IMR-90 (cell line): ENCODE measurements around the gene KLHL3. TPM values are rescaled to one million over a fixed set of nuclear protein-coding genes. Genes with fewer than 3 reads are reported as not detected.

ENCODE experiments used
- ATAC-seq: fragments of 200-7000 bp; cut with Tn5 transposase; 2 replicates; pipeline ENCODE4 v1.9.1; 2020; ENCODE audit warnings: low read depth, mild to moderate bottlenecking, moderate library complexity
- BruUV-seq: library from RNA; stranded (reverse); fragments of 400-500 nt; replicated peaks from 2 replicates; lab custom pipeline; 2021; lab: Mats Ljungman, UMichigan
- CTCF ChIA-PET: fragments of 300-600 bp; formaldehyde crosslinking; extraction: SDS; loops from one replicate; lab custom pipeline; 2021; ENCODE audit warnings: antibody characterized with exemption; lab: Yijun Ruan, JAX
- POLR2A ChIA-PET: fragments of 300-600 bp; sonication (Branson Sonifier 250); formaldehyde crosslinking; loops from one replicate; lab custom pipeline; 2022; ENCODE audit warnings: antibody characterized with exemption; ENCODE audit not compliant: unreplicated experiment; lab: Charles Lee
- DNase-seq: peaks from one replicate; pipeline ENCODE4 v3.0.0; 2013
- H2AFZ ChIP-seq: replicated peaks from 2 replicates; pipeline ENCODE3; 2013; ENCODE audit warnings: low read length, mild to moderate bottlenecking; ENCODE audit not compliant: poor library complexity
- H2AK5ac ChIP-seq: 2 replicates; pipeline ENCODE4 v1.6.1; 2013; ENCODE audit warnings: low read depth, low read length, inconsistent platforms
- H2AK9ac ChIP-seq: replicated peaks from 2 replicates; pipeline ENCODE3; 2013; ENCODE audit warnings: mild to moderate bottlenecking, low read depth, low read length, moderate library complexity; ENCODE audit not compliant: poor library complexity
- H2BK120ac ChIP-seq: 2 replicates; pipeline ENCODE4 v1.6.1; 2013; ENCODE audit warnings: low read depth, low read length, inconsistent platforms
- H2BK15ac ChIP-seq: 3 replicates; pipeline ENCODE4 v1.6.1; 2013; ENCODE audit warnings: low read depth, low read length, inconsistent platforms
- H2BK20ac ChIP-seq: 2 replicates; pipeline ENCODE4 v1.6.1; 2013; ENCODE audit warnings: low read depth, mild to moderate bottlenecking, inconsistent platforms, low read length, moderate library complexity
- H2BK5ac ChIP-seq: 2 replicates; pipeline ENCODE4 v1.6.1; 2013; ENCODE audit warnings: mild to moderate bottlenecking, low read depth, low read length, inconsistent platforms; ENCODE audit not compliant: poor library complexity, severe bottlenecking
- H3K14ac ChIP-seq: replicated peaks from 2 replicates; pipeline ENCODE4 v1.6.1; 2013; ENCODE audit warnings: low read depth, low read length, inconsistent platforms
- H3K18ac ChIP-seq: 2 replicates; pipeline ENCODE4 v1.6.1; 2013; ENCODE audit warnings: low read depth, low read length, control low read depth
- H3K23ac ChIP-seq: 2 replicates; pipeline ENCODE4 v1.6.1; 2013; ENCODE audit warnings: low read depth, low read length, inconsistent platforms
- H3K27ac ChIP-seq: 2 replicates; pipeline ENCODE4 v1.5.1; 2013; ENCODE audit warnings: mild to moderate bottlenecking, control low read depth, low read length; ENCODE audit not compliant: insufficient read depth
- H3K27me3 ChIP-seq: 2 replicates; pipeline ENCODE4 v1.6.1; 2013; ENCODE audit warnings: low read length; ENCODE audit not compliant: control insufficient read depth, insufficient read depth
- H3K36me3 ChIP-seq: 2 replicates; pipeline ENCODE4 v1.6.1; 2013; ENCODE audit warnings: low read length, mixed read lengths; ENCODE audit not compliant: control insufficient read depth, insufficient read depth
- H3K4ac ChIP-seq: 2 replicates; pipeline ENCODE4 v1.6.1; 2013; ENCODE audit warnings: low read depth, low read length, inconsistent platforms
- H3K4me1 ChIP-seq: 2 replicates; pipeline ENCODE4 v1.6.1; 2013; ENCODE audit warnings: low read length, mixed read lengths; ENCODE audit not compliant: control insufficient read depth, insufficient read depth
- H3K4me2 ChIP-seq: 2 replicates; pipeline ENCODE4 v1.6.1; 2013; ENCODE audit warnings: low read depth, mild to moderate bottlenecking, control low read depth, low read length, moderate library complexity
- H3K4me3 ChIP-seq: 2 replicates; pipeline ENCODE4 v1.5.1; 2013; ENCODE audit warnings: low read depth, mild to moderate bottlenecking, control low read depth, low read length, moderate library complexity; ENCODE audit not compliant: insufficient read depth
- H3K56ac ChIP-seq: 2 replicates; pipeline ENCODE4 v1.6.1; 2013; ENCODE audit warnings: low read length, inconsistent platforms; ENCODE audit not compliant: insufficient read depth; ENCODE audit errors: extremely low read depth
- H3K79me1 ChIP-seq, 2 experiments: 2 replicates each; pipeline ENCODE4 v1.6.1; 2013; ENCODE audit warnings: low read length in 2 of 2, inconsistent platforms in 1 of 2, low read depth in 1 of 2
- H3K9ac ChIP-seq: 2 replicates; pipeline ENCODE4 v1.6.1; 2013; ENCODE audit warnings: low read depth, low read length, control low read depth
- H3K9me1 ChIP-seq: 2 replicates; pipeline ENCODE4 v1.6.1; 2013; ENCODE audit warnings: low read length, inconsistent platforms; ENCODE audit not compliant: insufficient read depth
- H3K9me3 ChIP-seq: 2 replicates; pipeline ENCODE4 v1.6.1; 2013; ENCODE audit warnings: low read length; ENCODE audit not compliant: control insufficient read depth, insufficient read depth
- H4K20me1 ChIP-seq: 2 replicates; pipeline ENCODE4 v1.6.1; 2013; ENCODE audit warnings: low read length, inconsistent platforms; ENCODE audit not compliant: insufficient read depth
- H4K5ac ChIP-seq: 2 replicates; pipeline ENCODE4 v1.6.1; 2013; ENCODE audit warnings: mild to moderate bottlenecking, low read depth, low read length, control low read depth
- H4K8ac ChIP-seq, 2 experiments: 2 replicates each; pipeline ENCODE4 v1.6.1; 2013; ENCODE audit warnings: low read depth in 2 of 2, low read length in 2 of 2, control low read depth in 1 of 2, inconsistent platforms in 1 of 2
- H4K91ac ChIP-seq: 2 replicates; pipeline ENCODE4 v1.6.1; 2013; ENCODE audit warnings: low read depth, low read length, inconsistent platforms; ENCODE audit not compliant: insufficient read depth
- CEBPB ChIP-seq: IDR thresholded peaks from 2 replicates; pipeline ENCODE4 v1.6.1; 2012; ENCODE audit warnings: low read depth, low read length, improper control_type of control experiment
- CHD1 ChIP-seq: IDR thresholded peaks from 2 replicates; pipeline ENCODE4 v1.6.1; 2012; ENCODE audit warnings: low read depth, low read length, improper control_type of control experiment
- CTCF ChIP-seq: conservative IDR thresholded peaks from 2 replicates; pipeline ENCODE4 v1.5.1; 2012; ENCODE audit warnings: mild to moderate bottlenecking, low read depth, low read length, improper control_type of control experiment
- FOS ChIP-seq: fragments of 150-350 bp; IDR thresholded peaks from 2 replicates; pipeline ENCODE4 v1.6.1; 2016; ENCODE audit warnings: low read depth, low read length
- MAFK ChIP-seq: IDR thresholded peaks from 2 replicates; pipeline ENCODE4 v1.6.1; 2012; ENCODE audit warnings: low read depth, low read length, improper control_type of control experiment
- MAZ ChIP-seq: IDR thresholded peaks from 2 replicates; pipeline ENCODE4 v1.6.1; 2012; ENCODE audit warnings: low read depth, mild to moderate bottlenecking, low read length, improper control_type of control experiment, moderate library complexity, borderline replicate concordance
- MXI1 ChIP-seq: IDR thresholded peaks from 2 replicates; pipeline ENCODE4 v1.6.1; 2012; ENCODE audit warnings: low read depth, mild to moderate bottlenecking, low read length, moderate library complexity, borderline replicate concordance
- POLR2A ChIP-seq: IDR thresholded peaks from 2 replicates; pipeline ENCODE4 v1.6.1; 2012; ENCODE audit warnings: mild to moderate bottlenecking, low read depth, low read length
- RAD21 ChIP-seq: IDR thresholded peaks from 2 replicates; pipeline ENCODE4 v1.6.1; 2012; ENCODE audit warnings: low read length, improper control_type of control experiment
- RCOR1 ChIP-seq: IDR thresholded peaks from 2 replicates; pipeline ENCODE4 v1.6.1; 2012; ENCODE audit warnings: mild to moderate bottlenecking, low read length, improper control_type of control experiment; ENCODE audit not compliant: insufficient replicate concordance
- RFX5 ChIP-seq: IDR thresholded peaks from 2 replicates; pipeline ENCODE4 v1.8.0; 2012; ENCODE audit warnings: low read depth, mild to moderate bottlenecking, low read length, moderate library complexity
- SMC3 ChIP-seq: fragments of 150-350 bp; IDR thresholded peaks from 2 replicates; pipeline ENCODE4 v1.6.1; 2016; ENCODE audit warnings: low read depth, mild to moderate bottlenecking, antibody characterized with exemption, low read length, moderate library complexity
- WGBS, 2 experiments: methylation state at CpG; one replicate each; pipeline versions ENCODE4 v1.1.5 to v1.1.7; 2013; ENCODE audit warnings: missing lambda C conversion rate in 2 of 2; ENCODE audit not compliant: insufficient read length in 1 of 2; ENCODE audit errors: extremely low coverage in 2 of 2; 5-methylcytosine and 5-hydroxymethylcytosine counted together
- dilution Hi-C: fragments of 300-500 bp; cut with HindIII; formaldehyde crosslinking; loops from one replicate; pipeline ENCODE4 v1.14.3; 2018; ENCODE audit warnings: low sequenced_read_pairs; ENCODE audit not compliant: unreplicated experiment
- in situ Hi-C: fragments of 300-500 bp; cut with MboI; formaldehyde crosslinking; loops from 3 replicates; pipeline ENCODE4 v1.14.3; 2019; ENCODE audit warnings: low sequenced_read_pairs, inconsistent platforms, mixed read lengths
- intact Hi-C: fragments of 100-400 bp; cut with micrococcal nuclease; formaldehyde crosslinking; loops from 2 replicates; pipeline ENCODE4 v1.10.0; 2022
- polyA plus RNA-seq, 3 experiments: library from polyadenylated mRNA; depleted of rRNA; stranded (reverse); fragments of >200 nt; gene quantifications; 2 replicates each; pipeline ENCODE4 v1.2.3, GENCODE V29; 2012; ENCODE audit warnings: low replicate concordance in 1 of 3
- total RNA-seq: library from RNA; depleted of rRNA; stranded (reverse); fragments of >200 nt; gene quantifications from 2 replicates; pipeline ENCODE4 v1.2.3, GENCODE V29; 2012
- TF ChIP-seq, protein P1 (sequence below): fragments of 150-350 bp; IDR thresholded peaks from 2 replicates; pipeline ENCODE4 v1.6.1; 2017; ENCODE audit warnings: mild to moderate bottlenecking, antibody characterized with exemption, low read length, low read depth

The KLHL3 gene
- total and polyA plus RNA-seq, 2 of the 4 experiments (the other 2 are of a cell fraction) = 2.3 to 4.1 TPM

DNA sequence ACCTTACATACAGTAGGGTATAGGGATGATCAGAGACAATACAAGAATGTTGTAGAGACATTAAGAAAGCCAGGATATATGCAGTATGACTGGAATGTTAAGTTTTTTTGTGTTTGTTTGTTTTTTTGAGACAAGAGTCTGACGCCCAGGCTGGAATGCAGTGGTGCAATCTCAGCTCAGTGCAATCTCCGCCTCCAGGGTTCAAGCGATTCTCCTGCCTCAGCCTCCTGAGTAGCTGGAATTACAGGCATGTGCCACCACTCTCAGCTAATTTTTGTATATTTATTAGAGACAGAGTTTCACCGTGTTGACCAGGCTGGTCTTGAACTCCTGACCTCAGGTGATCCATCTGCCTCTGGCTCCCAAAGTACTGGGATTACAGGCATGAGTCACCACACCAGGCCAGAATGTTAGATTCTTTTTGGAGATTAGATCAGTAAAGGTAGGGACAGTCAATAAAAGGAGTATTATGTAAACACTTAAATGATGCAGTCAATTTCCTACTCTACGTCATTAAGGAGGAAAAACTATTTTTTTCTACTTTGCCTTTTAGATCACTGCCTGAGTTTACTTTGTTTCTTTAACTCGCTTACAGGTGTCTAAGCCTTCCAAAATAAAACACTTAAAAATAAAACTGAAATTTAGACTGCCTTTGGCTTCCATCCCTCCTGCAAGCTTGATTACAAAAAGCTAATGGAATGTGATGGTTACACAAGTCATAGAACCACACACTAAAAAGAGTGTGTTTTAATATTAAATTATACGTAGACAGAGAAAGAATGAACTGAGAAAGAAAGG lies 25.0 kb upstream of the KLHL3 start:
- Histone ChIP-seq H3K4ac (no peak overlapping the region), H3K9ac (no peak overlapping the region), H2AK5ac (no peak overlapping the region), H3K4me2 (no peak overlapping the region), H2BK120ac (no peak overlapping the region), H3K9me1 (peaks cover 3% of the 10 kb centered on the region; the same call in 1 of the 2 replicates), H4K8ac (no peak overlapping the region), H3K9me3 (no peaks in the 10 kb centered on the region), H4K5ac (no peak overlapping the region), H3K36me3 (no peaks in the 10 kb centered on the region), H3K27ac (no peak overlapping the region), H2AFZ (no peak overlapping the region), H2BK15ac (no peak overlapping the region), H2BK20ac (no peak overlapping the region), H3K4me1 (0 out of 2 replicates have a peak, but pooled peaks cover 2% of the 10 kb centered on the region), H2BK5ac (no peak overlapping the region), H3K79me1 (no peaks in the 10 kb centered on the region), H3K14ac (no peak overlapping the region), H2AK9ac (no peak overlapping the region), H4K91ac (no peak overlapping the region), H4K20me1 (no peaks in the 10 kb centered on the region), H3K18ac (no peak overlapping the region), H3K23ac (no peak overlapping the region), H3K4me3 (no peak overlapping the region), H3K56ac (no peak overlapping the region), H3K27me3 (no peaks in the 10 kb centered on the region; the same call in 1 of the 2 replicates)
- intact Hi-C loops = no loop called here
- DNase-seq (no peak), ATAC-seq (peak; percentile 60)
- ChIA-PET CTCF (interaction anchor here (1.7 kb wide), 1 partner anchor 18 kb away, joined by 3 read pairs; no protein-coding TSS in a partner anchor), POLR2A (no interaction called here)
- in situ Hi-C loops = no loop called here
- dilution Hi-C loops = no loop called here
- TF ChIP-seq CHD1 (no peak), MAZ (no peak), RFX5 (no peak), FOS (no peak), MXI1 (no peak), MAFK (no peak), POLR2A (no peak), RCOR1 (no peak), SMC3 (no peak), CTCF (no peak), RAD21 (no peak), CEBPB (no peak)
- TF ChIP-seq, protein P1, sequence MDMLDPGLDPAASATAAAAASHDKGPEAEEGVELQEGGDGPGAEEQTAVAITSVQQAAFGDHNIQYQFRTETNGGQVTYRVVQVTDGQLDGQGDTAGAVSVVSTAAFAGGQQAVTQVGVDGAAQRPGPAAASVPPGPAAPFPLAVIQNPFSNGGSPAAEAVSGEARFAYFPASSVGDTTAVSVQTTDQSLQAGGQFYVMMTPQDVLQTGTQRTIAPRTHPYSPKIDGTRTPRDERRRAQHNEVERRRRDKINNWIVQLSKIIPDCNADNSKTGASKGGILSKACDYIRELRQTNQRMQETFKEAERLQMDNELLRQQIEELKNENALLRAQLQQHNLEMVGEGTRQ = no peak
- BruUV-seq = no TSS peak
- WGBS, 2 experiments = no CpG with 5 or more reads among the region's 7 CpGs
